Breast epithelium (tissue), 4 donors: ENCODE results near the gene DTYMK. TPM values are rescaled to one million over a fixed set of nuclear protein-coding genes. Genes with fewer than 3 reads are reported as not detected.
A peak's percentile ranks its signal among the peaks of the same experiment; 100 is the strongest.

ENCODE experiments used
- DNase-seq, 2 donors: peaks; one replicate each; pipeline ENCODE4 v3.0.0-alpha.2; 2019; ENCODE audit warnings: low spot score in 2 of 2
- H3K27ac ChIP-seq, 2 donors: fragments of 200-600 bp; sonication (generic) in 1 of 2; one replicate each; pipeline ENCODE4 v1.5.1; 2016 to 2019; ENCODE audit warnings: mild to moderate bottlenecking in 1 of 2
- H3K27me3 ChIP-seq, 2 donors: fragments of 200-600 bp; sonication (generic) in 1 of 2; one replicate each; pipeline versions ENCODE4 v1.5.1 to v1.6.0; 2017 to 2019; ENCODE audit warnings: control low read depth in 1 of 2, mild to moderate bottlenecking in 1 of 2
- H3K36me3 ChIP-seq: fragments of 200-600 bp; one replicate; pipeline ENCODE4 v1.5.1; 2019
- H3K4me1 ChIP-seq, 2 donors: fragments of 200-600 bp; sonication (generic); one replicate each; pipeline ENCODE4 v1.5.1; 2016 to 2019; ENCODE audit warnings: control low read depth in 1 of 2
- H3K4me3 ChIP-seq, 3 donors: fragments of 200-600 bp; sonication (generic); 1 replicate in 2 of 3; 2 replicates in 1 of 3; pipeline ENCODE4 v1.5.1; 2016 to 2019; ENCODE audit warnings: mild to moderate bottlenecking in 3 of 3, moderate library complexity in 2 of 3
- H3K9me3 ChIP-seq, 2 donors: fragments of 200-600 bp; sonication (generic) in 1 of 2; one replicate each; pipeline ENCODE4 v1.5.1; 2016 to 2019; ENCODE audit warnings: control low read depth in 1 of 2
- CTCF ChIP-seq, 3 donors: fragments of 450-650 bp; IDR thresholded peaks; one replicate each; pipeline ENCODE4 v1.5.1; 2016 to 2017; ENCODE audit warnings: antibody characterized with exemption in 3 of 3, mild to moderate bottlenecking in 3 of 3, moderate library complexity in 3 of 3
- POLR2A ChIP-seq: fragments of 450-650 bp; IDR thresholded peaks from one replicate; pipeline ENCODE4 v1.6.1; 2016; ENCODE audit warnings: antibody characterized with exemption, mild to moderate bottlenecking, moderate library complexity
- POLR2AphosphoS5 ChIP-seq, 3 donors: sonication (generic); formaldehyde crosslinking; IDR thresholded peaks; one replicate each; pipeline ENCODE4 v1.6.1; 2017; ENCODE audit warnings: antibody characterized with exemption in 3 of 3
- intact Hi-C: fragments of 100-400 bp; cut with DNase I; formaldehyde crosslinking; loops from one replicate; pipeline ENCODE4 v1.15.1; 2023; ENCODE audit warnings: low total_unique reads
- total RNA-seq, 3 donors: library from RNA; depleted of rRNA; stranded (reverse); fragments of >200 nt; gene quantifications; one replicate each; pipeline ENCODE4 v1.1.0, GENCODE V29; 2016

The DTYMK gene
- total RNA-seq, 3 donors from 2014 or later: 16.8 to 23.2 (median 19.7) TPM

- H3K27me3 ChIP-seq: no peaks in the 10 kb centered on the region
- intact Hi-C loops: no loop called here
- no peaks in the 10 kb centered on the region for H3K36me3 ChIP-seq
- DNase-seq: no peak
- H3K4me3 ChIP-seq: no peak overlapping the region
- no peak for TF ChIP-seq POLR2A
- no peak for TF ChIP-seq CTCF (IDR thresholded peaks at IDR 0.05)
- TF ChIP-seq POLR2AphosphoS5 (IDR thresholded peaks at IDR 0.05): no peak
- peaks cover 0 to 5% of the 10 kb centered on the region in 2 donors for H3K9me3 ChIP-seq
- H3K27ac ChIP-seq: peak overlapping the region; percentile 25 to 86
- no peaks in the 10 kb centered on the region for H3K4me1 ChIP-seq
Observed at GRCh38 chr2:241728000-241728399, 41.4 kb upstream of the DTYMK start.

GRCh38 chr2:241726459-241726858 lies 39.8 kb upstream of the DTYMK start:
- no peak overlapping the region for H3K27ac ChIP-seq
- DNase-seq: no peak
- H3K4me3 ChIP-seq: no peak overlapping the region
- H3K36me3 ChIP-seq: no peaks in the 10 kb centered on the region
- no peak for TF ChIP-seq POLR2AphosphoS5 (IDR thresholded peaks at IDR 0.05)
- TF ChIP-seq POLR2A: no peak
- TF ChIP-seq CTCF (IDR thresholded peaks at IDR 0.05): no peak
- H3K27me3 ChIP-seq: no peaks in the 10 kb centered on the region
- intact Hi-C loops: no loop called here
- no peaks in the 10 kb centered on the region for H3K4me1 ChIP-seq
- peaks cover 0 to 8% of the 10 kb centered on the region in 2 donors for H3K9me3 ChIP-seq

- DNase-seq: no peak
- intact Hi-C loops: no loop called here
- H3K27ac ChIP-seq: no peak overlapping the region
- no peak overlapping the region for H3K4me3 ChIP-seq
- TF ChIP-seq POLR2AphosphoS5 (IDR thresholded peaks at IDR 0.05) (no peak), CTCF (IDR thresholded peaks at IDR 0.05) (no peak), POLR2A (no peak)
- H3K27me3 ChIP-seq: no peaks in the 10 kb centered on the region
- no peaks in the 10 kb centered on the region for H3K4me1 ChIP-seq
- H3K9me3 ChIP-seq: peaks cover 0 to 8% of the 10 kb centered on the region in 2 donors
- H3K36me3 ChIP-seq: peaks cover 2% of the 10 kb centered on the region
Observed at GRCh38 chr2:241724975-241725870, 38.6 kb upstream of the DTYMK start.

GRCh38 chr2:241724259-241724974 lies 37.8 kb upstream of the DTYMK start:
- Histone ChIP-seq H3K27me3 (no peaks in the 10 kb centered on the region), H3K4me3 (no peak overlapping the region), H3K9me3 (peaks cover 0 to 8% of the 10 kb centered on the region in 2 donors), H3K4me1 (no peaks in the 10 kb centered on the region), H3K27ac (no peak overlapping the region), H3K36me3 (peaks cover 11% of the 10 kb centered on the region)
- intact Hi-C loops: no loop called here
- TF ChIP-seq POLR2A: no peak
- DNase-seq: no peak

GRCh38 chr2:241722896-241723454 lies 36.4 kb upstream of the DTYMK start:
- H3K4me1 ChIP-seq: no peaks in the 10 kb centered on the region
- DNase-seq: no peak
- H3K27ac ChIP-seq: no peak overlapping the region
- peaks cover 11% of the 10 kb centered on the region for H3K36me3 ChIP-seq
- H3K9me3 ChIP-seq: peaks cover 0 to 8% of the 10 kb centered on the region in 2 donors
- no peak overlapping the region for H3K4me3 ChIP-seq
- TF ChIP-seq POLR2A: no peak
- no peak for TF ChIP-seq CTCF (IDR thresholded peaks at IDR 0.05)
- no peak for TF ChIP-seq POLR2AphosphoS5 (IDR thresholded peaks at IDR 0.05)
- no peaks in the 10 kb centered on the region for H3K27me3 ChIP-seq
- intact Hi-C loops: no loop called here
